Fibroblast of skin of right biceps (primary cell): Measurements from ENCODE around the gene CYSTM1.
"Not testable (repeated sequence)": the region's sequence is repeated elsewhere in the genome, so short reads cannot be mapped to it uniquely, and the experiment has no call there.

Source experiments
- DNase-seq: peaks from one replicate; pipeline ENCODE4 v3.0.0-alpha.2; 2013

The CYSTM1 gene

GRCh38 chr5:140181002-140181483 lies 6.1 kb downstream of the CYSTM1 start:
- DNase-seq: no peak

- no peak for DNase-seq
Measured at GRCh38 chr5:140181525-140181924, 6.5 kb downstream of the CYSTM1 start.

- no peak for DNase-seq
Measured at GRCh38 chr5:140182075-140182711, 7.2 kb downstream of the CYSTM1 start.

- DNase-seq: peak; percentile 34
Measured at GRCh38 chr5:140182803-140183367, 7.9 kb downstream of the CYSTM1 start.

GRCh38 chr5:140185409-140185808 lies 10.4 kb downstream of the CYSTM1 start:
- no peak for DNase-seq

GRCh38 chr5:140186267-140186671 lies 11.3 kb downstream of the CYSTM1 start:
- no peak for DNase-seq

GRCh38 chr5:140189253-140189652 lies 14.3 kb downstream of the CYSTM1 start:
- no peak for DNase-seq

GRCh38 chr5:140189977-140190871 lies 15.2 kb downstream of the CYSTM1 start:
- peak; percentile 40 for DNase-seq

GRCh38 chr5:140190872-140191218 lies 15.9 kb downstream of the CYSTM1 start:
- DNase-seq: no peak

- DNase-seq: no peak
Measured at GRCh38 chr5:140192715-140193430, 17.9 kb downstream of the CYSTM1 start.

- no peak for DNase-seq
Measured at GRCh38 chr5:140194662-140195061, 19.7 kb downstream of the CYSTM1 start.

- no peak for DNase-seq
Measured at GRCh38 chr5:140196115-140196814, 21.3 kb downstream of the CYSTM1 start.

GRCh38 chr5:140197023-140197422 lies 22.0 kb downstream of the CYSTM1 start:
- no peak for DNase-seq

GRCh38 chr5:140198915-140199314 lies 23.9 kb downstream of the CYSTM1 start:
- DNase-seq: not testable (repeated sequence)

- no peak for DNase-seq
Measured at GRCh38 chr5:140202078-140202477, 27.1 kb downstream of the CYSTM1 start.

- DNase-seq: no peak
Measured at GRCh38 chr5:140202610-140203009, 27.6 kb downstream of the CYSTM1 start.

GRCh38 chr5:140205216-140205615 lies 30.2 kb downstream of the CYSTM1 start:
- DNase-seq: no peak

- no peak for DNase-seq
Measured at GRCh38 chr5:140205952-140206351, 31.0 kb downstream of the CYSTM1 start.

GRCh38 chr5:140207250-140207964 lies 32.4 kb downstream of the CYSTM1 start:
- DNase-seq: no peak

- DNase-seq: no peak
Measured at GRCh38 chr5:140208065-140208464, 33.1 kb downstream of the CYSTM1 start.

- no peak for DNase-seq
Measured at GRCh38 chr5:140213370-140213983, 38.5 kb downstream of the CYSTM1 start.
